HG03457 (cell line): Measurements from ENCODE around the gene SLC22A7.

ENCODE experiments used
- ATAC-seq: cut with Tn5 transposase; IDR thresholded peaks from one replicate; pipeline ENCODE4 v1.9.1; 2021; ENCODE audit warnings: moderate number of reproducible peaks; ENCODE audit not compliant: unreplicated experiment

Gene SLC22A7, protein sequence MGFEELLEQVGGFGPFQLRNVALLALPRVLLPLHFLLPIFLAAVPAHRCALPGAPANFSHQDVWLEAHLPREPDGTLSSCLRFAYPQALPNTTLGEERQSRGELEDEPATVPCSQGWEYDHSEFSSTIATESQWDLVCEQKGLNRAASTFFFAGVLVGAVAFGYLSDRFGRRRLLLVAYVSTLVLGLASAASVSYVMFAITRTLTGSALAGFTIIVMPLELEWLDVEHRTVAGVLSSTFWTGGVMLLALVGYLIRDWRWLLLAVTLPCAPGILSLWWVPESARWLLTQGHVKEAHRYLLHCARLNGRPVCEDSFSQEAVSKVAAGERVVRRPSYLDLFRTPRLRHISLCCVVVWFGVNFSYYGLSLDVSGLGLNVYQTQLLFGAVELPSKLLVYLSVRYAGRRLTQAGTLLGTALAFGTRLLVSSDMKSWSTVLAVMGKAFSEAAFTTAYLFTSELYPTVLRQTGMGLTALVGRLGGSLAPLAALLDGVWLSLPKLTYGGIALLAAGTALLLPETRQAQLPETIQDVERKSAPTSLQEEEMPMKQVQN

GRCh38 chr6:43297644-43298564 is at the start of gene SLC22A7:
TSS of gene SLC22A7 (plus strand) at chr6:43298260. CDS start at chr6:43298359, 99 bp downstream.
- ATAC-seq, result no peak

GRCh38 chr6:43248791-43249190 is 49.3 kb upstream of the SLC22A7 start:
- no peak for ATAC-seq

DNA sequence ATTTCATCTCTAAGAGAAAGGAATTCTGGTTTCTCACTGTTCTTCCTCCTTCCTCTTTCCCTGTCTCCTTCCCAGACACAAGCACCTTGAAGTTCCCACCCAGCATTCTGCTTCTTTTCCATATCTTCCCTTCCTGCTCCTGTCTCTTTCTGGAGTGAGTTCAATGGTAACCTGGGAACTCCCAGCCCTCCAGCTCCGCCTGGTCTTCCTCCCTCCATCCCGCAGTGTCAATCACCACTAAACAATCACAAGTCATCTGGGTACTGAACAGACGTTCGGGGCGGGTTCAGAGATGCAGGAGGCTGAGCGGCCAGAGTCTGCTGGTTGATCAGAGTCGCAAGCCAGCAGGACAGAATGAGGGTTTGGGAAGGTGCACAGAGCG is 47.1 kb upstream of the SLC22A7 start:
- ATAC-seq, result no peak

- no peak for ATAC-seq
These were observed 44.7 kb upstream of the SLC22A7 start for GRCh38 chr6:43253401-43253800.

- ATAC-seq, result no peak
These were observed 43.8 kb upstream of the SLC22A7 start for GRCh38 chr6:43254138-43254817.

- ATAC-seq, result no peak
These were observed 43.2 kb upstream of the SLC22A7 start for GRCh38 chr6:43254846-43255245.

- ATAC-seq, result no peak
These were observed 42.5 kb upstream of the SLC22A7 start for GRCh38 chr6:43255408-43256054.

DNA sequence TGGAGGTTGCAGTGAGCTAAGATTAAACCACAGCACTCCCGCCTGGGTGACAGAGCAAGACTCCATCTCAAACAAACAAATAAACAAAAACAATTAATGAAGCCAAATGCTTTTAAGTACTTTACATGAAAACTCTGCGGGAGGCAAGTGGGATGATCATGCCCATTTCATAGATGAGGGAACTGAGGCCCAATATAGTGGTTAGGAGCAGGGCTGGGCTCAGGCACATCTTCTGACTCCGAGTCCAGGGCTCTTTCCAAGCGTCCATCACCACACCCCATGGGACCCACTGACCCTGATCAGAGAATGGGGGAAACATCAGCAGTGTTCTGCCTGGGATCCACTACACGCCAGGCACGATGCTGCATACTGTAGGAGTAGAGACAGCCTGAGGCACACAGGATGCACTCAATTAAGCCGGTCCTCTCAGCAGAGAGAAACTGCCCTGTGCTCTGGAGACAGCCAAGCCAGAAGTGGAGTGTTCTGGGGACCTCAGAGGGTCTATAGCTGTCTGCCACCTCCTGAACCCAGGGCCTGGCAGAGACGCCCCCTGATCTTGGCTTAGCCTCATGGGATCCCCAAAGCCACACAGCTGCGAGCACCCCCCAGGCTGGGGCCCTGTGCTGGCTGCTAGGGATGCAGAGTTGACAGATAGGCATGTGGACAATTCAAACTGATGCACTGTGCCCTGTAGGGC is 41.2 kb upstream of the SLC22A7 start:
- no peak for ATAC-seq

DNA sequence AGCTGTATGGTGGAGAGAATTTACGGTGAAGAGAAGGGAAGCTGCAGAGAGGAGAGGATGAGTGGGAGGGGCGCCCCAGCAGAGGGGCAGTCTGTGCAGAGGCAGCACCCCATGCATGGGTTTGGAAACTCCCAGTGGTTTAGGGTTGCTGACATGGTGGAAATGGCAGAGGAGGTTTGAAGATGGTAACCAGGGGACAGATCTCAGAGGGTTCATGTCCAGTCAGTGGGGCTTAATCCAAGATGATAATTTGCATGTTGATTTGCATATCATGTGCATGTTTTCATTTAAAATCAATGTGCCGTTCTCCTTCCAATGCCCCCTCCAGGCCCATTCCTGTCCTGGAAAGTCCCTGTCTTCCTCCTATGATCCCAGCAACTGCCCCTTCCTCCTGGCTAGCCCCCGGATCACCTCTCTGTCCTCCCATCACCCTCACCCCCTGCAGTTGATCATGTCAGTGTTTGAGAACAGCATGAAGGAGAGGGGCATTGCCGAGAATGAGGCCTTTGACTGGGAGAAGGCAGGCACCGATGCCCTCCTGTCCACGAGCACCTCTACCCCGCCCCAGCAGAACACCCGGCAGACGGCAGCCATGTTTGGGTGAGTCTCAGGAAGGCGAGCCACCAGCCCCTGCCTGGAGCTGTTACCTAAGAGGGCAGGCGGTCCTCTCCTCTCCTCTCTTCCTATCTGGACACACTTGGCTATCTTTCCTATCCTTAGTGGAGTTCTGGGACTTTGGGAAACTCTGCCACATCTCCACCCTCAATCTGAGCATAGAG is 40.5 kb upstream of the SLC22A7 start:
- no peak for ATAC-seq

- ATAC-seq, result no peak
These were observed 39.9 kb upstream of the SLC22A7 start for GRCh38 chr6:43258180-43258579.

- ATAC-seq, result no peak
These were observed 39.0 kb upstream of the SLC22A7 start for GRCh38 chr6:43258807-43259686.

GRCh38 chr6:43260791-43261190 is 37.3 kb upstream of the SLC22A7 start:
- no peak for ATAC-seq

GRCh38 chr6:43261198-43261597 is 36.9 kb upstream of the SLC22A7 start:
- no peak for ATAC-seq

DNA sequence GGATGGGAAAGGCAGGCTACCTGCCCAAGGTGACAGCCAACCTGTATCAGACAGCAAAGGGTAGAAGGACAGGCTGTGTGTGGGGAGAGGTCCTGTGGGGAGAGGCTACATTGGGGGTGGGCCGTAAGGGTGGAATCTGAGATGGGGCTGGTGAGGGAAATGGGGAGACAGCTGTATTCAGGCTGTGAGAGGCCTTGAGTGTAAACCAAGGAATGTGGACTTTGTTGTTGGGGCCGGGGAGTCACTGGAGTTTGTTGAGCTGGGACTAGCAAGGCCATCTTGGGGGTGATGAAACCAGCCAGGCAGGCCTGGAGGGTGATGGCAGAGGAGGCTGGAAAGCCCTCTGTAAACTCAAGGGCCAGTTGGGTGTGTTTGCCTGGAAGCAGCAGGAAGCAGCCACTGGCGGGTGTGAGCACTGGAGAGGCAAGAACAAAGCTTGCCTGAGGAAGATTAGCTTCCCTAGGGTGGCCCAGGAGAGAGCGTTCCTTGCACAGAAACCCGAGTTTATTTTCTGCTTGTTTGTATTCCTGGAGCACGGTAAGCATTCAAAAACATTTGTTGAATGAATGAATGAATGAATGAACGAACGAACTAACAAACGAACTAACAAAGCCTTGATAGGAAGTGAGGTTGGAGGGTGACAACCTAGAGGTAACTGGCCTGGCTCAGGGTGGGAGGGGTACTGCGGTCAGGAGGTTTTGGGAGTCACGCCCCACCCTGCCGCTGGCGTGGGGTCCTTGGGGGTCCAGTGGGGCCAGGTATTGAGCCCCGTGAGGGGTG is 35.9 kb upstream of the SLC22A7 start:
- no peak for ATAC-seq

GRCh38 chr6:43262780-43263313 is 35.2 kb upstream of the SLC22A7 start:
- no peak for ATAC-seq

DNA sequence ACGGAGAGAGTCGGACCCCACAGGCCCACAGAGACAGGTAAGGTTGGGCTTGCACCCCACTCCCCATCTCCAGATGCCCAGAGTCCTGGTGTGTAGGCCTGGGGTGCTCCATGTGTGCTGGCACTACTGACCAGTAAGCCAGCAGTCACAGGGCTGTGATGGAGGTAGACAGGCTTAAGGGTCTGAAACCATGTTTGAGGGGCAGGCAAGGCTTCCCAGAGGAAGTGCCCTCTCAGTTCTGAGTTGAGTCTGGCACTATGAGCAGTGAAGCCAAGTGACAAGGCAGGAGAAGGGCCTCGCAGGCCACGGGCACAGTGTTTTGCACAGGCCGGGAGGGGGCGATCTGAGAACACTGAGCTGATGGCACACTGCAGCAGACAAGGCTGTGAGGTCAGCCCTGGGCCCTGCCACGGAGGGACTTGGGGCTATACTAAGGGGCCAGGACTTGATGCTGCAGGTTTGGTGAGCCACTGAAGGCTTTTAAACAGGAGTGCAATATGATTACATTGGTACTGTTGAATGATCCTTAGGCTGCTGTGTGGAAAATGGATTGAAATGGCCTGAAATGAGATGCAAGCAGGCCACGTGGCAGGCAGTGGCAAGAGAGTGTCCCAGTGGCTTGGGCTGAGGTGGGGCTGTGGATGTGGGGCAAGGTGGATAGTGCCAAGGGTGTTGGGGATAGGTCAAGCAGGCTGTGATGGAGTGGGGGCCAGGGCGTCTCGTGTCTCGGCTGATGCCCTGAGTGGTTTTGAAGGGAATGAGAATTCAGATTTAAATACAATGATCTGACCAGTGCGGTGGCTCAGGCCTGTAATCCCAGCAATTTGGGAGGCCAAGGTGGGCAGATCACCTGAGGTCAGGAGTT is 34.5 kb upstream of the SLC22A7 start:
- ATAC-seq, result no peak
